Raji (cell line): ENCODE data around the gene IVD.

Experiments
- POLR2A ChIP-seq: IDR thresholded peaks from 2 replicates; pipeline ENCODE4 v1.6.1; 2011; ENCODE audit warnings: low read depth, low read length, control low read depth; ENCODE audit not compliant: insufficient read depth

The IVD gene

DNA sequence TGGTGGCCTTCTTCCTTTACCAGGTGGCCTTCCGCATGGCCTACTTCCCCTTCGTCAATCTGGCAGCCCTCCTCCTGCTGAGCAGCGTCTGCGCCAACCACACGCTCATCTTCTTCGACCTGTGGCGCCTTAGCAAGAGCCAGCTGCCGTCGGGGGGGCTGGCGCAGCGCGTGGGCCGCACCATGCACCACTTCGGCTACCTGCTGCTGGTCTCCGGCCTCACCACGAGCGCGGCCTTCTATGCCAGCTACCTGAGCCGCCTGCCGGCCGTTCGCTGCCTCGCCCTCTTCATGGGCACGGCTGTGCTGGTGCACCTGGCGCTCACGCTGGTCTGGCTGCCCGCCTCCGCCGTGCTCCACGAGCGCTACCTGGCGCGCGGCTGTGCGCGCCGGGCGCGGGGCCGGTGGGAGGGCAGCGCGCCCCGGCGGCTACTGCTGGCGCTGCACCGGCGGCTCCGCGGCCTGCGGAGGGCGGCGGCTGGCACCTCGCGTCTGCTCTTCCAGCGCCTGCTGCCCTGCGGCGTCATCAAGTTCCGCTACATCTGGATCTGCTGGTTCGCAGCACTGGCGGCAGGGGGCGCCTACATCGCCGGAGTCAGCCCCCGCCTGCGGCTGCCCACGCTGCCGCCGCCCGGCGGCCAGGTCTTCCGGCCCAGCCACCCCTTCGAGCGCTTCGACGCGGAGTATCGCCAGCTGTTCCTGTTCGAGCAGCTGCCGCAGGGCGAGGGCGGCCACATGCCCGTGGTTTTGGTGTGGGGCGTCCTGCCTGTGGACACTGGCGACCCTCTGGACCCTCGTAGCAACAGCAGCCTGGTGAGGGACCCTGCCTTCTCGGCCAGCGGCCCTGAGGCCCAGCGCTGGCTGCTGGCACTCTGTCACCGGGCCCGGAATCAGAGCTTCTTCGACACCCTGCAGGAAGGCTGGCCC is 37.6 kb upstream of the IVD start:
- peak; percentile 34; the same call in 1 of the 2 replicates for TF ChIP-seq POLR2A

DNA sequence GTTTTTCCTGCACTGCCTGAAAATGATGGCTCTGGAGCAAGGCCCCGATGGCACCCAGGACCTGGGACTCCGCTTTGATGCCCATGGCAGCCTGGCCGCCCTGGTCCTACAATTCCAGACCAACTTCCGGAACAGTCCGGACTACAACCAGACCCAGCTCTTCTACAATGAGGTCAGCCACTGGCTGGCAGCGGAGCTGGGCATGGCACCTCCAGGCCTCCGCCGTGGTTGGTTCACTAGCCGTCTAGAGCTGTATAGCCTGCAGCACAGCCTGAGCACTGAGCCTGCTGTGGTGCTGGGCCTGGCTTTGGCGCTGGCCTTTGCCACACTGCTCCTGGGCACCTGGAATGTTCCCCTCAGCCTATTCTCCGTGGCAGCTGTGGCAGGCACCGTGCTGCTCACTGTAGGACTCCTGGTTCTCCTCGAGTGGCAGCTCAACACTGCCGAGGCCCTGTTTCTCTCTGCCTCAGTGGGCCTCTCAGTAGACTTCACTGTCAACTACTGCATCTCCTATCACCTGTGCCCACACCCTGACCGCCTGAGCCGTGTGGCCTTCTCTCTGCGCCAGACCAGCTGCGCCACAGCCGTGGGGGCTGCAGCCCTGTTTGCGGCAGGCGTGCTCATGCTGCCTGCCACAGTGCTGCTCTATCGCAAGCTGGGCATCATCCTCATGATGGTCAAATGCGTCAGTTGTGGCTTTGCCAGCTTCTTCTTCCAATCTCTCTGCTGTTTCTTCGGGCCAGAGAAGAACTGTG is 36.7 kb upstream of the IVD start:
- TF ChIP-seq POLR2A: no peak

- no peak for TF ChIP-seq POLR2A
Measured at GRCh38 chr15:40369474-40369869, 36.1 kb upstream of the IVD start.

DNA sequence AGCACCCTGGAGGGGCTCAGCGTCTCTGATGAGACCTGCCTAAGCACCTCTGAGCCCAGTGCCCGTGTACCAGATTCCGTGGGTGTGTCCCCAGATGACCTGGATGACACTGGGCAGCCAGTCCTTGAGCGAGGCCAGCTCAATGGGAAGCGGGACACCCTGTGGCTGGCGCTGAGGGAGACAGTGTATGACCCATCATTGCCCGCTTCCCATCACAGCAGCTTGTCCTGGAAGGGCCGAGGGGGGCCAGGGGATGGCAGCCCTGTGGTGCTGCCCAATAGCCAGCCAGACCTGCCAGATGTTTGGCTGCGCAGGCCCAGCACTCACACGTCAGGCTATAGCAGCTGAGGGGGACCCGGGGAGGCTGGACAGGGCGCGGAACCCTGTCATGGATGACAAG is 35.6 kb upstream of the IVD start:
- no peak for TF ChIP-seq POLR2A

DNA sequence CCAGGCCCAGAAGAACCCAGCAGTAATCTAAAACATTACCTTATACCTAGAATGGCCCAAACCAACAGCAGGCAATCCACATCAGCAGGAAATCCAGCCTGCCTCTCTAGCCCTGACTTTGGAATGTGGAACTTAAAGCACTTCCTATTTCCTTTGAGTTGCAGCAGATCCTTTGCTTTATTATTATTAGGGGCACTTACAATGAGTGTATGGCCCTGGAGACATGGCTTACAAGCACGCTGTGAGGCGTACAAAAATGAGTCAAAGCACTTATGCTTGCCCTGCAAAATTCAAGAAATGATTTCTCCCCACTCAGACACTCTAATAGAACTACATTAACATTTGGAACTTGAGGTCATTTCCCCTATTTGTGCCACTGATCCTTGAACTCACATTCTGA is 32.6 kb upstream of the IVD start:
- TF ChIP-seq POLR2A: no peak

DNA sequence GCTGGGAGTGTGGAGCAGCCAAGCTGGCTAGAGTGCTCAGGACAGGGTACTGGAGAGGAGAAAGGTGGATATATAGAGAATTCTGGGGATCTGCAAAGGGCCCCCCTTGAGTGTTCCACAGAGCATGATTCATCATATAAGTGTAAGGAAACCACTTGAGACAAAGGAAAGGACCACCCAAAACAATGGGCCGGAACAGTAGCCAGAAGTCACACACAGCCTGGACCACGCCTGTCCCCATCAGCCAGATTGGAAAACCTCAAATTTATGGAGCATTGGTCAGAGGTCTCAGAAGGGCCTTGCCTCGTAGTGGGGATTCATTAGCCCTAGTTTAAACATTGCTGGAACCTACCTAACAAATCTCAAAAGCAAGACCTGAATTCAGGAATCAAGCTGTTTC is 28.0 kb upstream of the IVD start:
- TF ChIP-seq POLR2A: no peak

DNA sequence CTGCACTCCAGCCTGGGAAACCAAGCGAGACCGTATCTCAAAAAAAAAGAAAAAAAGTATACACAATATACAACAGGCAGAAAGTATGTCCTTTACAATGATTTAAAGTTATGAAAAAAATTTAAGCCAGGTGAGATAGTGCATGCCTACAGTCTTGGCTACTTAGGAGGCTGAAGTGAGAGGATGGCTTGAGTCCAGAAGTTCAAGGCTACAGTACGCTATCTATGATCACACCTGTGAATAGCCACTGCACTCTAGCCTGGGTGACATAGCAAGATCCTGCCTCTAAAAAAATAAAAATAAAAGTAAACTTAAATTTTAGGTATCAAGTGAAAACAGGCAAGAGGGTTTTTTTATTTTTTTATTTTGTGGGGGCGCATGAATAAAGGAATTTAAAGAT is 26.2 kb upstream of the IVD start:
- TF ChIP-seq POLR2A: no peak

GRCh38 chr15:40379853-40380252 is 25.7 kb upstream of the IVD start:
- TF ChIP-seq POLR2A: no peak

- no peak for TF ChIP-seq POLR2A
Measured at GRCh38 chr15:40380636-40381035, 25.0 kb upstream of the IVD start.

GRCh38 chr15:40381818-40382529 is 23.6 kb upstream of the IVD start:
- no peak for TF ChIP-seq POLR2A

- peak; percentile 73 for TF ChIP-seq POLR2A
Measured at GRCh38 chr15:40382580-40383456, 22.8 kb upstream of the IVD start, which contains the start of gene KNSTRN. Gene KNSTRN, plus strand, starts transcription at chr15:40382721. Its CDS starts 115 bp downstream, at chr15:40382836.

GRCh38 chr15:40386480-40386879 is 19.1 kb upstream of the IVD start:
- TF ChIP-seq POLR2A: no peak

- TF ChIP-seq POLR2A: no peak
Measured at GRCh38 chr15:40388941-40389823, 16.4 kb upstream of the IVD start.

DNA sequence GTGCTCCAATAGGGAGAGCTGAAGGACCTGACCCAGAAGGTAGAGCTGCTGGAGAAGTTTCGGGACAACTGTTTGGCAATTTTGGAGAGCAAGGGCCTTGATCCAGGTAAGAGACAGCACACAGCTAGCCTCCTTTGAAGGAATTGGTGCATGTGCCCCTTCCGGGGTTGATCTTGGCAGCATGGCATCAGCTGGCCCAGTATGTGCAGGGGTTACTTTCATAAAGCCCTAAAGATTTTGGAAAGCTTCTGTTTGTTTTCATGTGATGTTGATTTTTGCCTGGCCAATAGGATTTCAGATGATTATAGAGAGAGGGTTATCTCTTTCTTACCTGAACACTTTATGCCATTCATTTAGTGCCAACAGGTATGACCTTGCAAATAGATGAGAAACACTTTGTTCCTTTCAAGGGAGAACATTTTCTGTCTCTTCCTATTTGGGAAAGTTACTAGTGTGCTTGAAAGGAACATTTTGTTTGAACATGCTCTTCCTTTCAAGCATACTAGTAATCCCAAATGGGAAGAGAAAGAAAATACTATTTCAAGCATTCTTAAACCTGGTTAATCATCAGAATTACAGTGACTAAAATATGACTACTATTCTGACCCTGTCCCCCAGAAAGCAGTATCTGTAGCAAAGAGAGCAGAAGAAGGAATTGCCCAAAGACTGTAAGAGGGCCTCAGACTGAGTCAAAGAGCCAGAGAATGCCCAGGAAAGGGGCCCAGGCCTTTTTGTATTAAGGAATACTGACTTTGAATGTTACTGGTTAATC is 15.6 kb upstream of the IVD start:
- no peak for TF ChIP-seq POLR2A
